HG02938 (cell line): ENCODE results near the gene AIF1.
A peak's percentile ranks its signal among the peaks of the same experiment; 100 is the strongest.
"Not testable (repeated sequence)": the region's sequence is repeated elsewhere in the genome, so short reads cannot be mapped to it uniquely, and the experiment has no call there.

Experiments used
- ATAC-seq: cut with Tn5 transposase; IDR thresholded peaks from one replicate; pipeline ENCODE4 v1.9.1; 2021; ENCODE audit warnings: mild to moderate bottlenecking, moderate library complexity; ENCODE audit not compliant: unreplicated experiment

The AIF1 gene

DNA sequence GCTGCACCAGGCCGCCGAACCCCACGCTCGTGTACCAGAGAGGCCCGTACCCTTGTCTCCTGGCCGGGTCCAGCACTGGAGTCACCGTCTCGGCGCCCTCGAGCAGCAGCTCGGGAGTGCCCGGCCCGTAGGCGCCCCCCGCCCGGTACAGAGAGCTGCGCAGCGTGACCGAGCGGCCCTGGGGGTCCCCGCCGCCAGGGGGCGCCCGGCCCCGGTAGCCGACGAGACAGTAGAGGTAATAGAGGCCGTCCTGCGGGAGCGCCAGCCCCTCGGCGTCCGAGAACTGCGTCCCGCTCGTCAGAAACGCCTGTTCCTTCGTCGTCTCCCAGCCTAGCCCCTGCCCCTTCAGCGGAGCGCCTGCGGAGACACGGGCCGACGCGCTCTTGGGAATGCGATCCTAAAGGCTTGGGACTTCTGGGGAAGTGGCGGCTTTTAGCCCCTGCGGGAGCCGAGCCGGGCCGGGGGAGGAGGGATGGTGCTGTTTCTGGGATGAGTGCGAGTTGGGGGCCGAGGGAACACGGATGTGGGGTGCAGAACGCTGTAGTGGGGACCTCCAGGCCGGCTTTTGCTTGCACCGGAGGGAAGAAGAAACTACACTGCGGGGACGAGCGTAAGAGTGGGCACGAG is 34.1 kb upstream of the AIF1 start:
- ATAC-seq, result no peak

DNA sequence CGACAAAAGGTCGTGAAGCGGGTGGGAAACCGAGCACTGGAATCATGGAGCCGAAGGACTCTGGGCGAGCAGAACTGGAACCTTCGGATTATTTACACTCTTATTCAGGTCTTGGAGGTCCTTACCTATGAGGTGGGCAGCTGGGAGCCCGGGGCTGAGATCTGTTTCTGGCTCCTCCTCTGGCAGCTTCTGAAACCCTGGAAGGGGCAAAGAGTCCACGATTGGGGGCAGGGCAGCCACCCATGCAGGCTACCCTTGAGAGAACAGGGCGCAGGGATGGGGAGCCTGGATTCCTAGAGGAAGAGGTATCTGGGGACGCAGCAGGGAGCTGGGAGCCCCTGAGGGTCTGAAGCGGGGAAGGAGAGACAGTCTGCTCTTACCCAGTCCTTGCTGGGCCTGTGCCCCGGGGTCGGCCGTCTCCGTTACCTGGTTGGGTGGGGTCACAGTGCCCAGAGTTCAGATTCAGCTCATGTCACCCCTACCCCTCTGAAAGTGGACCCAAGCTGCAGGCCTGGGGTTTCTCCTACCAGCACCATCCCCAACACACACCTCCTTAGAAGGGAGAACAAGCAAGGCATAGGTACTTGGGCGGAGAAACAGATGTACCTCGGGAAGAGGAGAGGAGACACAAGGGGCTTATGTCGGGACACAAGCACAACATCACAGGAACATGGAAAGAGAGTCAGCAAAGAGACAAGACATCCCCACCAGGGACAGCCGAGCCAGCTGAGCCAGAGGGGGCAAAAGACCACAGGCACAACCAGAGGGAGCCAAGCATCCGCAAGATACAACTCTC is 33.4 kb upstream of the AIF1 start:
- no peak for ATAC-seq

DNA sequence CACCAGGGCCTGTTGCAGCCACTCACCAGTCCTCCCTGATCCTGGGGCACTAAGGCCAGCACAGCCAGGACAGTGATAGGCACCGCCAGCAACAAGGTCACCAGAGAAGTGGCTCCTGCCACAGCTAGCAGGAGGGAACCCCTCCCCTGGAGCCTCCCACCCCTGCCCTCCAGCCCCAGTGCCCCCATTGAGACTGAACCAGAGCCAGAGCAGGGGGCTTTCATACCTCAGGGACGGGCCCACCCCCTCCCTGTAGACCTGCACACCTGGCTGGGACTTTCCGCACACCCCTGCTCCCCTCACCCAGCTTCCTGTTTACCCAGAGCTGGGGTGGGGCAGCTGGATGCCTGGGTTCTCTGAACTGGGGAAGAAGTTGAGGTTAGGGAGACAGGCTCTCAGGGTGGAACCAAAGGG is 32.8 kb upstream of the AIF1 start, which contains the start of gene LTB:
Gene LTB, minus strand, starts transcription at position 195 of the 414 bp plus-strand sequence. Its CDS starts 7 bp downstream, at position 188.
- ATAC-seq, result no peak

DNA sequence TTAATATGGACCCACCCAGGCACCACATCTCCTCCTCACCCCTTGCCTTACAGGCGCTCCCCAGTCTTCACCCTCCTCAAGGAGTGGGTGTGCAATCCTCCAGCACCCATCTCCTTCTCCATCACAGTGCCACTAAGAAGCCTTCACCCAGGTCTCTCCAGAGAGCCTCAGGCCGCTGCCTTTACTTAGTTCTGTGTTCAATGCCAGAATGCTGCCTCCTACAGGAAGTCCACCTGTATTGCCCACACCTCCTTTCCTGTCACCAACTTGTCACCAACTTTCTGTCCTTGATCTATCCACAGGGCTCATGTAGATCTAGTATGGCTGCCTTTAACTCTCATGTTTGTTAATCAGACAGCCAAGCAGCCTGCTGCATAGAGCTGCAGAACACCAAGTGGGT is 29.5 kb upstream of the AIF1 start:
- ATAC-seq, result no peak

DNA sequence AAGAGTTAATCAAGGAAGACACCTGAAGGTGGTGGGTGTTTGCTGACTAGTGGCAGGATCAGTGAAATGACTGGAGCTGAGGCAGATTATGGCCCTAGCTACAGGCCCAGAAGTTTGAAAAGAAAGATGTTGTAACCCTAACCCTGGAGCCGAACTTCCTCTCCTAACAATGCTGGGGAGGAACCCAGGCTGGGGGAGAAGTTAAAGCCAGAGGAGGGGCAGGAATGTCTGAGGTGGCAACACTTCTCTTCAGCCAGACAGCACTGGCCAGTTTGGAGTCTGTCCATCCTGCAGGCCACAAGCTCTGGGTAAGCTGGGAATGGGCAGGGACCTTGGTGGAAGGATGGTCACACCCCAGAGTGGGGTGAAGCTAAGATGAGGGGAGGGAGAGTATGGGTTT is 29.0 kb upstream of the AIF1 start, which contains the start of gene LST1:
Gene LST1, plus strand, starts transcription at position 270 of the 400 bp plus-strand sequence. CDS start 1,023 bp downstream, outside the sequence.
- no peak for ATAC-seq

DNA sequence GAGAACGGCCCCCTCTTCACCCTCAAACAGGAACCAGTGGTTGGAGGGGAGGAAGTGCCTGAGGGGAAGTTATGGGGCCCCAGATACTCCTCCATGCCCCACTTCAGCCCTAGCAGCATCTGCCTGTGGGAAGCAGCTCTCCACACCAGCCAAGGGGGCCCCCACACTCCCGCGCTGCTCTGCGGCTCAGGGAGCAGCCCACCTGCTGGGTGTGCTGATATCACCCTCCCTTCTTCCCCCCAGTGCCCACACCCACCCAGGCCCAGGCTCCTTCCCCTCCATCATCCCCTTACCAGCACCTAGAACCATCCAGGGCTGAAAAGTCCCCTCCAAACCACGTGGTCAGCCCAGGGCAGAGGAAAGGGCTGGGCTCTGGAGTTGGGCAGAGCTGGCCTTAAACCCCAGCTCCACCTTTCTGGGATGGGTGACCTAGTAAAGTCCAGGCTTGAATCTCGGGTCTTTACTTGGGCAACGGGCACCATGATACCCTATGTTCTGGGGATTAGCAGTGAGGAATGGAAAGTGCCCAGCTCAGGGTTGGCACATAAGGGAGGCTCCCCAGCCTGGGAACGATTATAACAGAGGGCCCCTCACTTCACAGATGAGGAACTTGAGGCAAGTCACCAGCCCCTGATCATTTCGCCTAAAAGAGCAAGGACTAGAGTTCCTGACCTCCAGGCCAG is 28.3 kb upstream of the AIF1 start:
- no peak for ATAC-seq

DNA sequence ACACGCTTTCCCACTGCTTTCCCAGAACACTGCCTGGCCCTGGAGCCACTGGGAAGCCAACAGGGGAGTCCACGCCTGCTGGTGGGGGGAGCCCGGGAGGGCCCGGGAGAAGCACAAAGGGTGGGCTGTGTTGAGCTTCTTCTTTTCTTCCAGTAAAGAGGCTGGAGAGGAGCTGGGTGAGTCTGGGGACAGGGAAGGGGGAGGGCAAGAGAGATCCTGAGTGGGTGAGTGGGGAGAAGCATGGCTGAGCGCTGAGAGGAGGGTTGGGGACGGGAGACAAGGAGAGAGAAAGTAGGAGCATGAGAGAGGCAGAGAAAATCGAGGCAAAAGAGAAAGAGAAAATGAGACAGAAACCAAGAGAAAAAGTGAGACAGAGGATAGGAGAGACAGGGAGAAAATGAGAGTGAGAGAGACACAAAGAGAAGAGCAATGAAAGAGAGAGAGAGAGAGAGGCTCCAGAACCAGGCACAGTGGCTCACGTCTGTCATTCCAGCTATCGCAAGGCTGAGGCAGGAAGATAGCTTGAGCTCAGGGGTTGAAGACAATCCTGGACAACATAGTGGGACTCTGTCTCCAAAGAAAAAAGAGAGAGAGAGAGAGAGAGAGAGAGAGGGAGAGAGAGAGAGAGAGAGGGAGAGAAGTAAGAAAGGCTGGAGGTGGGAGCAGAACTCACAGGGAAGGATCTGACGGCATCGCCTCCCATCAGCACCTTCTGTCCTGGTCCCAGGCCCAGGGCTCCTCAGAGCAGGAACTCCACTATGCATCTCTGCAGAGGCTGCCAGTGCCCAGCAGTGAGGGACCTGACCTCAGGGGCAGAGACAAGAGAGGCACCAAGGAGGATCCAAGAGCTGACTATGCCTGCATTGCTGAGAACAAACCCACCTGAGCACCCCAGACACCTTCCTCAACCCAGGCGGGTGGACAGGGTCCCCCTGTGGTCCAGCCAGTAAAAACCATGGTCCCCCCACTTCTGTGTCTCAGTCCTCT is 26.9 kb upstream of the AIF1 start:
- ATAC-seq, result no peak

DNA sequence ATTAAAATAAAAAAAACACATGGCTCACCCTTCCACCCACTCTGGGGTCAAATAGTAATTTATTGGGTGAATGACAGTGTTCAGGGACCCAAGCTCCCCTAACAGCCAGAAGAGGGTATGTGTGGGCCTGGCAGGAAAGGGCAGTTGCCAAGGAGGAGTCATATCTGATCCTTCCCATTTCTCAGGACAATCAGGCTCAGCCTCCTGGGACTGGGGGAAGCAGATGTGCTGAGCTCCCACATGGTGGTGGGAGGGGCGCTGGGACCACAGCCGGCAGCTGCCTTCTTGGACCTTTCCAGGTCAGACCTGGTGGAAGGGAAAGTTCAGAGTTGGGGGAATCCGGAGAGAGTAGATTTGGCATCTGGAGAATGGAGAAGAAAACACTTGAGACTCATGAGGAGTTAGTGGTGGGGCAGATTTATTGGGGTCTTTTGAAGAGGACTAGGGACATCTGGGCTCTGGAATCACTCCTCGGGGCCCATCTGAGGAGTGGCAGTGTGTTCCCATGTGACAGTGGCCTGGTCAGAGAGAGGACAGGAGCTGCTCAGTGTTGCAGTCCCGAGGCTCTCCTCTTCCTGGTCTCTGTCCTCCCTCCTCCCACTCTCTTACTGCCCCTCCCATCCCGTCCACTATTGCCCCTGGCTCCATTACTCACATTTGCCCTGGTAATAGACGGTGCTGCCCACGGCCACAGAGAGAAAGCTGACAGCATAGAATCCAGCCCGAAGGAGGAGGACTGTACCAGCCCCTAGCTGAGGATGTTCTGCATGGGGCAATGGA is 26.0 kb upstream of the AIF1 start:
- no peak for ATAC-seq

DNA sequence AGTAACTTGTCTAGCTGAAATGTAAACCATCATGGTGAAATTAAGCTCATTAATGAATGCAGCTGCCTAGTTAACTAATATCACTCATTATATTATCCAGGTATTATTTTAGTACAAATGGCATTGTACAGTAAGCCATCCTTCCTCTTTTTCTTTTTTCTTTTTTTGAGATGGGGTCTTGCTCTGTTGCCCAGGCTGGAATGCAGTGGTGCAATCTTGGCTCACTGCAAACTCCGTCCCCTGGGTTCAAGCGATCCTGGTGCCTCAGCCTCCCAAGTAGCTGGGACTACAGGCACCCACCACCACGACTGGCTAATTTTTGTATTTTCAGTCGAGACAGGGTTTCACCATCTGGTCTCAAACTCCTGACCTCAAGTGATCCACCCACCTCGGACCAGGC is 24.3 kb upstream of the AIF1 start:
- not testable (repeated sequence) for ATAC-seq

DNA sequence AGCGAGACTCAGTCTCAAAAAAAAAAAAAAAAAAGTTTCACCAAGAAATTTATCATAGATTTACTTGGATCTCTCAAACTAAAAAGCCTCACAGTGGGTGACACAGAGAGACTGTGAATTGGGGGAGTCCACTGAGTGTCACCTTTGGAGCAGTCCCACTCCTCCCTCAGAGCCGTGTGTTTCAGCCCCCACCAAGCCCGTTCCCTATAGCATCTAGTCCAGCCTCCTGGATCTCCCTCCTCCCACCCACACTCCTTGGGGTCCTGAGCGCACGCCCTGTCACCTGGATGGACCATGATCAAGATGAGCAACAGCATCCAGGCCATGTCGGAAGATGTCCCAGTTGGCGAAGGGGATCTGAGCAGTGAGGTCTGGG is 22.6 kb upstream of the AIF1 start:
- ATAC-seq, result no peak

DNA sequence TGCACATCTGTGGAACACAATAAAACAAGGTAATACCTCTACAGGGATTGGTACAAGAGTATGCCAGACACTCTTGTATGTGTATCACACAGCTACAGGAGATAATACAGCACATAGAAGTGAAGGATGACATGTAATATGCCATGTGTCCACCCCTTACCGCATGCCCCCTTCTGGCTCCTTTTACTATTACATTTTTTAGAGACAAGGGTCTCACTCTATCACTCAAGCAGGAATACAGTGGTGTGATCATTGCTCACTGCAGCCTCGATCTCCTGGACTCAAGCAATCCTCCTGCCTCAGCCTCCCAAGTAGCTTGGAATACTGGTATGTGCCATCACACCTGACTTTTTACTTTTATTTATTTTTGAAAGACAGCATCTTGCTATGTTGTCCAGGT is 18.0 kb upstream of the AIF1 start:
- ATAC-seq, result no peak

DNA sequence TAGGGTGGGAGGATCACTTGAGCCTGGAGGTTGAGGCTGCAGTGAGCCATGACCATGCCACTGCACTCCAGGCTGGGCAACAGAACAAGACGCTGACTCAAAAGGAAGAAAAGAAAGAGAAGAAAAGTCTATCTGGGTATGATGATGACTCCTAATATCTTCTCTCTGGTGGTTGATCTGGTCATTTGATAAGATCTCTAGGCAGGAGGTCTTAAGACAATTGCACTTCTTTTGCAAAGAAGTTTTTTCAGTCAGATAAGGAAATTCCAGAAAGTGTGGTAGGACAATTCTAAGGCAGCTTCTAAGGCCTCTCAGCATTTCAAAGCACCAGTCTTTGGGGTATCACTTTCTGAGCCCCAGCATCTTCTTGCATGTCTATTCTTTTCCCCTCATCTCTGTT is 7.7 kb upstream of the AIF1 start:
- no peak for ATAC-seq

DNA sequence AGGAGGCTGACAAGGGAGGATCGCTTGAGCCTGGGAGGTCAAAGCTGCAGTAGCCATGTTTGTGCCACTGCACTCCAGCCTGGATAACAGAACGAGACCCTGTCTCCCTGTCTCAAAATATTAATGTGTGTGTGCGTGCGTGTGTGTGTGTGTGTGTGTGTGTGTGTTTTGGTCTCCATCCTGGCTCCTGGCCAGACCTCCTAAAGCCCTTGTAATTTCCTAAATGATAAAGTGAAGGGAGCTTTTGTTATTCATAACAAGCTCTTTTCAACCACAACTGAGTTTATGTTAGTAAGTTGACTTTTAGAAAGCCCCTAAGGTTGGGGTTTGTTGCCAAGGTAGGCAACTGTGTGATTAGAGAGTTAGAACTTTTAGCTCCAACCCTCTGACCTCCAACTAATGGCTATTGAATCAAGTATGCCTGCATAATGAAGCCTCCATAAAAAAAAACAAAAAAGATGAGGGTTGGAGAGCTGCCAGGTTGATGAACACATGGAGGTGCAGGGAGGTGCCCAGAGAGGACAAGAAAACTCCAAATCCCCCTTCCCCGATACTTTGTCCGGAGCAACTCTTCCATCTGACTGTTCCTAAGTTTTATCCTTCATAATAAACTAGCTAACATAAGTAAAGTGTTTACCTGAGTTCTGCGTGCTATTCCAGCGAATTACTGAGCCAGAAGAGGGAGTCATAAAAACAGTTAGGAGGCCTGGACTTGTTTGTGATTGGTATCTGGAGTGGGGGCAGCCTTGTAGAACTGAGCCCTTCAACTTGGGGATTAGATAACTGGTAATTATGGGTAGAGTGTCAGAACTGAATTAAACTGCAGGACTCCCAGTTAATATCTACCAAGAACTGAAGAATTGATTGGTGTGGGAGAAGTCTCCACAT is 5.3 kb upstream of the AIF1 start:
- no peak for ATAC-seq

DNA sequence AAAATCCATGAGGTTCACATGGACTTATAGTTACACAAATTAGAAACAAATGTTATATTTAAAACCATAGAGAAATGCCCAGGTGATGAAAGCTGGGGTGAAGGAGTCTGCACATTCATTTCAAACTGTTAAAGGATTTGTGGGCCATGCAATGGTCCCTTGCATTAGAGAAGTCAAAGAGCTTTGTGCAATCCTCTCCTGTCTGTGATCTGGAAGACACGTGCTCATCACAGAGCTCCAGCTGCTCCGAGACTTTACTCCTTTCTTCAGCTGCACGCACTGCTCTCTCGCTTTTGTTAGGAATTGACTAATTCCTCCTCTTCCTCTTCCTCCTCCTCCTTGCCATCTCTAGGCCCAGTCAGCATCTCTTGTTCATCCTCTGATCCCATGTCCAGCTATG is 4.1 kb upstream of the AIF1 start:
- ATAC-seq, result no peak

DNA sequence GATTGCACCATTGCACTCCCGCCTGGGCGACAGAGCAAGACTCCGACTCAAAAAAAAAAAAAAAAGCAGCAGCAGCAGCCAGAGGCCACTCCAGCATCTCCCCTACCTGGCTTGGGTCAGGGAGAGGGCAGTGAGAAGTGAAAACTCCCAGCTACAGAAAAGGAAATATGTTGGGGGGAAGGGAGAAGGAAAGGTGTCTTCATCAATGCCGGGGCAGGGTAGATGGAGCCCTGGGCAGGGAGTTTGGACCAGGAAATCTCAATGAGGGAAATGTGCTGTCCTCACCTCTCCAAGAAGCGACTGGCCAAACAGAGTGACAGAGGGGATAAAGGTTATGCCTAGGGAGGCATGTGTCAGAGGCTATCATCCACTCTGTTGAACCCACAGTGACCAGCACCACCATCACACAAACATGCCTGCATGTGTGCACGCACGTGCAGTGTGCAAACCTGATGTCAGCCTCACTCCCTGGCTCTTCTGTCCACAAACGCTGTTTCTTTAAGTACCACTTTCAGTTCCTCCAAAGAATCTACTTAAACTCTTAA is 887 bp upstream of the AIF1 start:
- no peak for ATAC-seq

DNA sequence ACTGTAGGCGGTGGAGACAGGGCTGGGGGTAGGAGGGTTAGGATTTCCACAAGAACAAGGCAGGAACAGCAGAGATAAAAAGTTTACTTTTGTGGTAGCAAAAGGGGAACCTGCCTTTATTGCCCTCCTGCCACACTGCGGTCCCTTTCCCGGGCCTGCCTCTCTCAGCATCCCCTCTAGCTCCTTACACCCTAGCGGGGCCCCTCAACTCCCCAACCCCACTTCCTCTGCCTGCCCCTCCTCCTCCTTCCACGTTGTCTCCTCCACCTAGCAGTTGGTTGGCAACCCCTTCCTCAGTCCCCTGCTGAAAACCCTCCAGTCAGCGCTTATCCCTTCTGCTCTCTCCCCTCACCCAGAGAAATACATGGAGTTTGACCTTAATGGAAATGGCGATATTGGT is 714 bp downstream of the AIF1 start:
- ATAC-seq, result no peak

DNA sequence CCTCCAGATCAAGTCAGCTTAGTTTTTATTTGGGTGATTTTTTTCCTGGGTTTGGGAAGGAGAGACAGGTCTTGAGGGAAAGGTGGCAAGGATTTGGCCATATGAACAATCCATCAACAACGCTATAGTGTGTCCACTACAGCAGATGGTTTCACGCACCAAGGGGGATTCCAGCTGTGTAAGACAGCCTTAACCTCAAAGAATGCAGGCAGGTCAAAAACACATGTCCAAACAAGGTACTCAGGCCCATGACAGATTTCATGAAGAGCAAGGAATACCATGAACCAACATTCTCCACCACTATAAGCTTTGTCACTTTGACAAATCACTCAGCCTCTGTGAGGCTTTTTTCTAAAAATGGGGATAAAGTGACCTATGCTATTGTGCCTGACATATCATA is 2.0 kb downstream of the AIF1 start:
- ATAC-seq, result no peak

DNA sequence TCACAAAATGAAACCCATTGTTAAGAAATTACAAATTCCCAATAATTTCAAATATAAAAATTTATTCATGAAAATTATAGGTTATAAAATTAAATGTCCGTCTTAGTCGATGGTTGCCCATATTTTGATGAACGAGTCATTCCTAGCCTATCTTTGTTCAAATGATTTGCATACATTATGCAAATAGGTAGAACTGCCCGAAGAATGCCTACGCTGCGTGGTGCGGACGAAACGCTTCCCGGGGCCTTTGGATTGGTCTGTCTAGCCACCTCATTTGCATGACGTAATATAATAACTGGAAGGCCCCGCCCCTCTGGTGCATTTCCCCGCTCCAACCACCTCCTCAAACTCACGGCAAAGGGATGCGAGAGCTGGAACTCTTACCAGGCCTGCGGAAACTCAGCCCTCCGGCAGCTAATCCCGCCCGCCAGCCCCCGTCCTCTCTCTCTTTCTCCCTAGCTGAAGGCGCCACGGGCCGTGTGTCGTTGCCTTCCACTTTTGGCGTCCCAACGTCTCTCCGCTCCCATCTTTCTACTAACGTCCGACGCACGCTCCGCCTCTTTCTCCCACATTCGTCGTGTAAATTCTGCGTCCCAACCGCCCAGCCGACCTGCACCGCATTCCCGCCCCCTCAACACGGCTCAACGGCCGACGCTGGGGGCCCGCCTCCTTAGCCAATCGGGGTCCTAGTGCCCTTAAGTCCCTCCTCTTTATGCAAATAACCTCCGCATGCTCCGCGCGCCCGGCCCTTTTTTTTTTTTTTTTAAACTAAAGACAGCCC is 5.0 kb downstream of the AIF1 start:
- ATAC-seq, result peak; percentile 69
